GM21526 (cell line): ENCODE results near the gene TRIM74.
"Not testable (repeated sequence)": the region's sequence is repeated elsewhere in the genome, so short reads cannot be mapped to it uniquely, and the experiment has no call there.

Experiments
- ATAC-seq: cut with Tn5 transposase; IDR thresholded peaks from one replicate; pipeline ENCODE4 v1.9.1; 2021; ENCODE audit warnings: moderate library complexity; ENCODE audit not compliant: unreplicated experiment, low FRiP score

Gene TRIM74

DNA sequence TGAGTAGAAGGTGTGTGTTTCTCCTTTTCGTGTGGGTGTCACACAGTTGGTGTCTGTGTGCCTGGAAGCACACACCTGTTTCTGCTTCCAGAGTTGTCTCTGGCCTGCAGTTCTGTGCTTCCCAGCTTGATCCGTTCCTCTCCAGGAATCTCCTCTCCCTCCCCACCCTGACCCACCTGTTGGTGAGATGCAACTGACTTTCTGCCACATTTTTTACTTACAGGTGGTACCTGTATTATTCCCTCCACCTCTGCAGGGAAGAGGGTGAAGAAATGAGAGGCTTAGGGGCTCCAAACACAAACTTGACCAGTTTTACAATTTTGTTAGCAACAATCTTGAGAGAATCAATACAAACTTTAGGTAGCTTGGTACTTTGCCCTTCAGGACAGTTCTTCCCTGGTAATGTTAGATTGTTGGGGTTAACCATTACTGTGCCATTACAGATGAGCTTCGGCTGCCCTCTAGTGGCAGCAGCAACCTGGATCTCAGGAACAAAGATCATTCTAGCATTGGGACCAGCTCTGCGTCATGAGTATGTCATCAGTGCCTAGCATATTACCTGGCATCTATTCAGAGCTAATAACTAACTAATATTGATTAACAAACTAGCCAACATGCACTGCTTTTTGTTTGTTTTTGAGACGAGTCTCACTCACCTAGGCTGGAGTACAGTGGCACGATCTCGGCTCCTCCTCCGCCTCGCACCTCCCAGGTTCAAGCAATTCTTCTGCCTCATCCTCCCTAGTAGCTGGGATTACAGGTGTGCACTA is 54.3 kb downstream of the TRIM74 start:
- peak; percentile 73 for ATAC-seq

- not testable (repeated sequence) for ATAC-seq
These were observed 55.5 kb downstream of the TRIM74 start for GRCh38 chr7:72913750-72914149.

DNA sequence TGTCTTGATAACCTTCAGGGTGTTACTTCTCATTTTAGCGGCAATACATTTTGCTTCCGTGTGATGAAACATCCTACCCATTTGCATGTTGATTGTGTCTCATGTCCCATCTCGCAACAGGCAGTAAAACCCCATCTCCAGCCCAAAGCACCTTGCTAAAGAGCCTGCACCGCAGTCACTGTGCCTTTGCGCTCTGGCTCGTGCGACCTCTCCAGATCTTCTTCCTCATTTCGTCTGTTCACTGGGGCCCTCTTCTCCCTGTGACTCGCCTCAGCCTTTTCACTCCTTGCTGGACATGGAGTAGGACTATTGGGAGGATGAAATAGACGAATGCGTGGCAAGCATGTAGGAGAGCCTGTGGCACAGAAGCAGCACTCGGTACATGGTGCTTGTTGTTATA is 57.9 kb downstream of the TRIM74 start:
- not testable (repeated sequence) for ATAC-seq
